ENCODE results near the gene EFNA5. TPM values are rescaled to one million over a fixed set of nuclear protein-coding genes. Genes with fewer than 3 reads are reported as not detected.

Gene EFNA5
- polyA plus RNA-seq, 1 donor (not counting 4 experiments of a cell fraction or from before 2014, with no cell fraction given) = 4.8 TPM

DNA sequence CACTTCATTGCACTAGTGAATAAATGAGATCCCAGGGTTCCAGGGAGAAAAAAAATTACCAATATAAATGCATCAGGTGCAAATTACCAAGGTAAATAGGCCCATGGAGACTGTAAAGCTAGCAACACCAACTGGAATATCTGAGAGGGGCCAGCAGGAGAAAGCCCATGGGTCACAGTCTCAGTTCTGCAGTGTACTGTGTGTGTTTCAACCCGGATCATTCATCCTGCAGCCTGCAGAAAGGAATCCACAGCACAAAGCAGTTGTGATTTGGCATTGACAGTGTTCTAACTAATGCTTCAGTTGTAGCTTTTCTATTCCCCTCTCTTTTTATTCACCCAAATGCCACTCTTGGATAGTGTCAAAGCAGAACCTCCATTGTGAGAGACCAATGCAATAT is 171.0 kb downstream of the EFNA5 start:
- Histone ChIP-seq H3K4me2 (ENCODE audit: control insufficient read depth, extremely low read depth, insufficient read depth, low read depth, low read length) (no peak overlapping the region), H2AFZ (ENCODE audit: control insufficient read depth, low read length) (no peak overlapping the region), H3K9me3 (ENCODE audit: control insufficient read depth, low read depth, low read length) (no peaks in the 10 kb centered on the region), H3K36me3 (ENCODE audit: control insufficient read depth in 2 of 2, extremely low read depth in 1 of 2, insufficient read depth in 2 of 2, low read length in 2 of 2) (no peaks in the 10 kb centered on the region), H3K4me1 (ENCODE audit: control insufficient read depth, extremely low read depth, insufficient read depth, low read length) (peaks cover 7% of the 10 kb centered on the region), H3K4me3 (ENCODE audit: control insufficient read depth in 2 of 3, extremely low read depth in 1 of 3, insufficient read depth in 2 of 3, low read depth in 1 of 3, low read length in 3 of 3) (no peak overlapping the region), H3K9ac (ENCODE audit: control insufficient read depth, extremely low read depth, insufficient read depth, low read length) (no peak overlapping the region), H4K20me1 (ENCODE audit: control insufficient read depth, extremely low read depth, insufficient read depth, low read length) (no peaks in the 10 kb centered on the region), H3K79me2 (ENCODE audit: control insufficient read depth, insufficient read depth, low read length) (peaks cover 4% of the 10 kb centered on the region), H3K27me3 (ENCODE audit: control insufficient read depth, extremely low read depth, insufficient read depth, low read length) (no peaks in the 10 kb centered on the region), H3K27ac (ENCODE audit: control insufficient read depth, insufficient read depth, low read length) (no peak overlapping the region), H3K9me1 (ENCODE audit: control insufficient read depth, extremely low read depth, insufficient read depth, low read length) (no peaks in the 10 kb centered on the region)
- no peak for DNase-seq (ENCODE audit: low read depth, low spot score)
- TF ChIP-seq, protein P1, sequence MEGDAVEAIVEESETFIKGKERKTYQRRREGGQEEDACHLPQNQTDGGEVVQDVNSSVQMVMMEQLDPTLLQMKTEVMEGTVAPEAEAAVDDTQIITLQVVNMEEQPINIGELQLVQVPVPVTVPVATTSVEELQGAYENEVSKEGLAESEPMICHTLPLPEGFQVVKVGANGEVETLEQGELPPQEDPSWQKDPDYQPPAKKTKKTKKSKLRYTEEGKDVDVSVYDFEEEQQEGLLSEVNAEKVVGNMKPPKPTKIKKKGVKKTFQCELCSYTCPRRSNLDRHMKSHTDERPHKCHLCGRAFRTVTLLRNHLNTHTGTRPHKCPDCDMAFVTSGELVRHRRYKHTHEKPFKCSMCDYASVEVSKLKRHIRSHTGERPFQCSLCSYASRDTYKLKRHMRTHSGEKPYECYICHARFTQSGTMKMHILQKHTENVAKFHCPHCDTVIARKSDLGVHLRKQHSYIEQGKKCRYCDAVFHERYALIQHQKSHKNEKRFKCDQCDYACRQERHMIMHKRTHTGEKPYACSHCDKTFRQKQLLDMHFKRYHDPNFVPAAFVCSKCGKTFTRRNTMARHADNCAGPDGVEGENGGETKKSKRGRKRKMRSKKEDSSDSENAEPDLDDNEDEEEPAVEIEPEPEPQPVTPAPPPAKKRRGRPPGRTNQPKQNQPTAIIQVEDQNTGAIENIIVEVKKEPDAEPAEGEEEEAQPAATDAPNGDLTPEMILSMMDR (optimal IDR thresholded peaks at IDR 0.05 in 1 of 3, IDR thresholded peaks at IDR 0.05 in 1 of 3, conservative IDR thresholded peaks at IDR 0.05 in 1 of 3; ENCODE audit: extremely low read depth in 1 of 3, insufficient read depth in 2 of 3, low read length in 3 of 3) = no peak
- TF ChIP-seq EZH2 (IDR thresholded peaks at IDR 0.05; ENCODE audit: low read length) = no peak
- dilution Hi-C loops (cut with MboI; ENCODE audit: extremely low pct_ligation_motif_present, low sequenced_read_pairs) = no loop called here
- no peak for FAIRE-seq

DNA sequence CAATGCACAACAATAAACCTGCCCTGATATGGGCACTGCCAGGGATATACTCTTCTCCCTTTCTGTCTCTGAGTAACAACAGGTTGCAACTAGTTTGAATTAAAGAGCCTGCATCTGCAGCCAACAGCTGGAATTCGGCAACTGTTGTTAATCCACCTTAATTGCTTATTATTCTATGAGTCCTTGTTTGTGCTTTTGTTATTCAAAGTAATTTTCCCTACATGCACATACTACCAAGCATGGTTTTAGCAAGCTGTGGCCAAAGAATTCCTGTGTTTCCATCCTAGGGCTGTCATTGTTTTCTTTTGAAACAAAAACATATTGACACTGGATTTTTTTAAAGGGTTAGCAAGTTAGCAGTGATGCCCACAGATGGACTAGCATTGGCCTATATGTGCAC is 171.5 kb downstream of the EFNA5 start:
- no peak overlapping the region for H2AFZ ChIP-seq (ENCODE audit: control insufficient read depth, low read length)
- H3K4me2 ChIP-seq (ENCODE audit: control insufficient read depth, extremely low read depth, insufficient read depth, low read depth, low read length) = no peak overlapping the region
- no peak overlapping the region for H3K27ac ChIP-seq (ENCODE audit: control insufficient read depth, insufficient read depth, low read length)
- H3K9me1 ChIP-seq (ENCODE audit: control insufficient read depth, extremely low read depth, insufficient read depth, low read length) = no peaks in the 10 kb centered on the region
- dilution Hi-C loops (cut with MboI; ENCODE audit: extremely low pct_ligation_motif_present, low sequenced_read_pairs) = no loop called here
- no peaks in the 10 kb centered on the region for H4K20me1 ChIP-seq (ENCODE audit: control insufficient read depth, extremely low read depth, insufficient read depth, low read length)
- no peak overlapping the region for H3K9ac ChIP-seq (ENCODE audit: control insufficient read depth, extremely low read depth, insufficient read depth, low read length)
- no peak for FAIRE-seq
- no peaks in the 10 kb centered on the region for H3K9me3 ChIP-seq (ENCODE audit: control insufficient read depth, low read depth, low read length)
- H3K79me2 ChIP-seq (ENCODE audit: control insufficient read depth, insufficient read depth, low read length) = peaks cover 4% of the 10 kb centered on the region
- H3K4me1 ChIP-seq (ENCODE audit: control insufficient read depth, extremely low read depth, insufficient read depth, low read length) = peaks cover 7% of the 10 kb centered on the region
- DNase-seq (ENCODE audit: low read depth, low spot score) = no peak
- no peak overlapping the region for H3K4me3 ChIP-seq (ENCODE audit: control insufficient read depth in 2 of 3, extremely low read depth in 1 of 3, insufficient read depth in 2 of 3, low read depth in 1 of 3, low read length in 3 of 3)
- H3K27me3 ChIP-seq (ENCODE audit: control insufficient read depth, extremely low read depth, insufficient read depth, low read length) = no peaks in the 10 kb centered on the region
- TF ChIP-seq, protein P1 (optimal IDR thresholded peaks at IDR 0.05 in 1 of 3, IDR thresholded peaks at IDR 0.05 in 1 of 3, conservative IDR thresholded peaks at IDR 0.05 in 1 of 3; ENCODE audit: extremely low read depth in 1 of 3, insufficient read depth in 2 of 3, low read length in 3 of 3) = no peak
- TF ChIP-seq EZH2 (IDR thresholded peaks at IDR 0.05; ENCODE audit: low read length) = no peak
- H3K36me3 ChIP-seq (ENCODE audit: control insufficient read depth in 2 of 2, extremely low read depth in 1 of 2, insufficient read depth in 2 of 2, low read length in 2 of 2) = no peaks in the 10 kb centered on the region

All from keratinocyte (primary cell).